ENCODE data around the gene UFD1. TPM values are rescaled to one million over a fixed set of nuclear protein-coding genes. Genes with fewer than 3 reads are reported as not detected.

UFD1 gene
- total and polyA plus RNA-seq, 2 of the 13 experiments (the other 11 are each of a cell fraction or from before 2014, with no cell fraction given) = 47.9 to 51.1 TPM

DNA sequence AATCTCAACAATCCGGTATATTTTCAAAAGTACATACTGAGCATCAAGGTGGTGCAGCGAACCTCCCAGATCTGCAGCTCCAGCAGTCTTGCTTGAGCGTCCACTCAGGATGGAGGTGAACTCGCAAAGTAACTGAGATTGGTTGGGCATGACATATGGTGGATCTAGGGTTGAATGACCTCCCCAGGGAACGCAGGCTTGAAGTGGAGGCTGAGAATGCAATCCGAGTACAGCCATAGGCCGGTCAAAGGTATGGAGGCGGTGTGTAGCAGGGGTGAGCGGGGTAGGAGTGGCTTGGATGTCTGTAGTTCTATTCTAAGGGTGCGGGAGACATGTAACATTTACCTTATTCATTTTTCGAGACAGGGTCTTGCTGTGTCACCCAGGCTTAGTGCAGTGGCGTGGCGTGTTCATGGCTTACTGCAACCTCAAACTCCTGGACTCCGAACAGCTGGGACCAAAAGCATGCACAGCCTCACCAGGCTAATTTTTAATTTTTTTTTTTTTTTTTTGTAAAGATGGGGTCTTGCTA lies 30.9 kb downstream of the UFD1 start (continued):
- TF ChIP-seq MZF1 (CRISPR knock-in tag; IDR thresholded peaks at IDR 0.05; ENCODE audit: borderline replicate concordance) (no peak), ZNF543 (CRISPR knock-in tag; IDR thresholded peaks at IDR 0.05) (peak; percentile 6; the same call in 1 of the 2 replicates), RBFOX2 (IDR thresholded peaks at IDR 0.05; ENCODE audit: low read depth, low read length) (no peak), ONECUT2 (CRISPR knock-in tag; IDR thresholded peaks at IDR 0.05) (no peak), ZNF670 (CRISPR knock-in tag; IDR thresholded peaks at IDR 0.05; ENCODE audit: borderline replicate concordance) (no peak), ZNF224 (CRISPR knock-in tag; IDR thresholded peaks at IDR 0.05) (0 out of 2 replicates have a peak, but pooled peaks have one; percentile 4), RAD51 (IDR thresholded peaks at IDR 0.05; ENCODE audit: borderline replicate concordance) (no peak), ZNF788 (CRISPR knock-in tag; IDR thresholded peaks at IDR 0.05; ENCODE audit: borderline replicate concordance) (no peak; the same call in 1 of the 2 replicates), RFXAP (CRISPR knock-in tag; IDR thresholded peaks at IDR 0.05; ENCODE audit: borderline replicate concordance) (no peak), PHF21A (CRISPR knock-in tag; IDR thresholded peaks at IDR 0.05) (0 out of 2 replicates have a peak, but pooled peaks have one; percentile 12), PITX1 (CRISPR knock-in tag; IDR thresholded peaks at IDR 0.05) (0 out of 2 replicates have a peak, but pooled peaks have one; percentile 18), ZNF136 (CRISPR knock-in tag; IDR thresholded peaks at IDR 0.05; ENCODE audit: low read depth) (0 out of 2 replicates have a peak, but pooled peaks have one; percentile 40)
- TF ChIP-seq, protein P1, sequence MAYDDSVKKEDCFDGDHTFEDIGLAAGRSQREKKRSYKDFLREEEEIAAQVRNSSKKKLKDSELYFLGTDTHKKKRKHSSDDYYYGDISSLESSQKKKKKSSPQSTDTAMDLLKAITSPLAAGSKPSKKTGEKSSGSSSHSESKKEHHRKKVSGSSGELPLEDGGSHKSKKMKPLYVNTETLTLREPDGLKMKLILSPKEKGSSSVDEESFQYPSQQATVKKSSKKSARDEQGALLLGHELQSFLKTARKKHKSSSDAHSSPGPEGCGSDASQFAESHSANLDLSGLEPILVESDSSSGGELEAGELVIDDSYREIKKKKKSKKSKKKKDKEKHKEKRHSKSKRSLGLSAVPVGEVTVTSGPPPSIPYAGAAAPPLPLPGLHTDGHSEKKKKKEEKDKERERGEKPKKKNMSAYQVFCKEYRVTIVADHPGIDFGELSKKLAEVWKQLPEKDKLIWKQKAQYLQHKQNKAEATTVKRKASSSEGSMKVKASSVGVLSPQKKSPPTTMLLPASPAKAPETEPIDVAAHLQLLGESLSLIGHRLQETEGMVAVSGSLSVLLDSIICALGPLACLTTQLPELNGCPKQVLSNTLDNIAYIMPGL (CRISPR knock-in tag; IDR thresholded peaks at IDR 0.05; ENCODE audit: borderline replicate concordance in 1 of 2, low read depth in 1 of 2) = no peak
- TF ChIP-seq, protein P2, sequence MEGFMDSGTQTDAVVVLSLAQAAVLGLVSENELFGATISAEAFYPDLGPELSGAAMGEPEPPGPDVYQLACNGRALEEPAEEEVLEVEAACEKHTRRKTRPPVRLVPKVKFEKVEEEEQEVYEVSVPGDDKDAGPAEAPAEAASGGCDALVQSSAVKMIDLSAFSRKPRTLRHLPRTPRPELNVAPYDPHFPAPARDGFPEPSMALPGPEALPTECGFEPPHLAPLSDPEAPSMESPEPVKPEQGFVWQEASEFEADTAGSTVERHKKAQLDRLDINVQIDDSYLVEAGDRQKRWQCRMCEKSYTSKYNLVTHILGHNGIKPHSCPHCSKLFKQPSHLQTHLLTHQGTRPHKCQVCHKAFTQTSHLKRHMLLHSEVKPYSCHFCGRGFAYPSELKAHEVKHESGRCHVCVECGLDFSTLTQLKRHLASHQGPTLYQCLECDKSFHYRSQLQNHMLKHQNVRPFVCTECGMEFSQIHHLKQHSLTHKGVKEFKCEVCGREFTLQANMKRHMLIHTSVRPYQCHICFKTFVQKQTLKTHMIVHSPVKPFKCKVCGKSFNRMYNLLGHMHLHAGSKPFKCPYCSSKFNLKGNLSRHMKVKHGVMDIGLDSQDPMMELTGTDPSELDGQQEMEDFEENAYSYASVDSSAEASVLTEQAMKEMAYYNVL (CRISPR knock-in tag; IDR thresholded peaks at IDR 0.05; ENCODE audit: borderline replicate concordance) = no peak
- TF ChIP-seq, protein P3, sequence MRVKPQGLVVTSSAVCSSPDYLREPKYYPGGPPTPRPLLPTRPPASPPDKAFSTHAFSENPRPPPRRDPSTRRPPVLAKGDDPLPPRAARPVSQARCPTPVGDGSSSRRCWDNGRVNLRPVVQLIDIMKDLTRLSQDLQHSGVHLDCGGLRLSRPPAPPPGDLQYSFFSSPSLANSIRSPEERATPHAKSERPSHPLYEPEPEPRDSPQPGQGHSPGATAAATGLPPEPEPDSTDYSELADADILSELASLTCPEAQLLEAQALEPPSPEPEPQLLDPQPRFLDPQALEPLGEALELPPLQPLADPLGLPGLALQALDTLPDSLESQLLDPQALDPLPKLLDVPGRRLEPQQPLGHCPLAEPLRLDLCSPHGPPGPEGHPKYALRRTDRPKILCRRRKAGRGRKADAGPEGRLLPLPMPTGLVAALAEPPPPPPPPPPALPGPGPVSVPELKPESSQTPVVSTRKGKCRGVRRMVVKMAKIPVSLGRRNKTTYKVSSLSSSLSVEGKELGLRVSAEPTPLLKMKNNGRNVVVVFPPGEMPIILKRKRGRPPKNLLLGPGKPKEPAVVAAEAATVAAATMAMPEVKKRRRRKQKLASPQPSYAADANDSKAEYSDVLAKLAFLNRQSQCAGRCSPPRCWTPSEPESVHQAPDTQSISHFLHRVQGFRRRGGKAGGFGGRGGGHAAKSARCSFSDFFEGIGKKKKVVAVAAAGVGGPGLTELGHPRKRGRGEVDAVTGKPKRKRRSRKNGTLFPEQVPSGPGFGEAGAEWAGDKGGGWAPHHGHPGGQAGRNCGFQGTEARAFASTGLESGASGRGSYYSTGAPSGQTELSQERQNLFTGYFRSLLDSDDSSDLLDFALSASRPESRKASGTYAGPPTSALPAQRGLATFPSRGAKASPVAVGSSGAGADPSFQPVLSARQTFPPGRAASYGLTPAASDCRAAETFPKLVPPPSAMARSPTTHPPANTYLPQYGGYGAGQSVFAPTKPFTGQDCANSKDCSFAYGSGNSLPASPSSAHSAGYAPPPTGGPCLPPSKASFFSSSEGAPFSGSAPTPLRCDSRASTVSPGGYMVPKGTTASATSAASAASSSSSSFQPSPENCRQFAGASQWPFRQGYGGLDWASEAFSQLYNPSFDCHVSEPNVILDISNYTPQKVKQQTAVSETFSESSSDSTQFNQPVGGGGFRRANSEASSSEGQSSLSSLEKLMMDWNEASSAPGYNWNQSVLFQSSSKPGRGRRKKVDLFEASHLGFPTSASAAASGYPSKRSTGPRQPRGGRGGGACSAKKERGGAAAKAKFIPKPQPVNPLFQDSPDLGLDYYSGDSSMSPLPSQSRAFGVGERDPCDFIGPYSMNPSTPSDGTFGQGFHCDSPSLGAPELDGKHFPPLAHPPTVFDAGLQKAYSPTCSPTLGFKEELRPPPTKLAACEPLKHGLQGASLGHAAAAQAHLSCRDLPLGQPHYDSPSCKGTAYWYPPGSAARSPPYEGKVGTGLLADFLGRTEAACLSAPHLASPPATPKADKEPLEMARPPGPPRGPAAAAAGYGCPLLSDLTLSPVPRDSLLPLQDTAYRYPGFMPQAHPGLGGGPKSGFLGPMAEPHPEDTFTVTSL (CRISPR knock-in tag; IDR thresholded peaks at IDR 0.05; ENCODE audit: borderline replicate concordance) = peak; percentile 2; the same call in 1 of the 2 replicates
- TF ChIP-seq, protein P4, sequence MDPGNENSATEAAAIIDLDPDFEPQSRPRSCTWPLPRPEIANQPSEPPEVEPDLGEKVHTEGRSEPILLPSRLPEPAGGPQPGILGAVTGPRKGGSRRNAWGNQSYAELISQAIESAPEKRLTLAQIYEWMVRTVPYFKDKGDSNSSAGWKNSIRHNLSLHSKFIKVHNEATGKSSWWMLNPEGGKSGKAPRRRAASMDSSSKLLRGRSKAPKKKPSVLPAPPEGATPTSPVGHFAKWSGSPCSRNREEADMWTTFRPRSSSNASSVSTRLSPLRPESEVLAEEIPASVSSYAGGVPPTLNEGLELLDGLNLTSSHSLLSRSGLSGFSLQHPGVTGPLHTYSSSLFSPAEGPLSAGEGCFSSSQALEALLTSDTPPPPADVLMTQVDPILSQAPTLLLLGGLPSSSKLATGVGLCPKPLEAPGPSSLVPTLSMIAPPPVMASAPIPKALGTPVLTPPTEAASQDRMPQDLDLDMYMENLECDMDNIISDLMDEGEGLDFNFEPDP (CRISPR knock-in tag; conservative IDR thresholded peaks at IDR 0.05) = no peak
- TF ChIP-seq, protein P5, sequence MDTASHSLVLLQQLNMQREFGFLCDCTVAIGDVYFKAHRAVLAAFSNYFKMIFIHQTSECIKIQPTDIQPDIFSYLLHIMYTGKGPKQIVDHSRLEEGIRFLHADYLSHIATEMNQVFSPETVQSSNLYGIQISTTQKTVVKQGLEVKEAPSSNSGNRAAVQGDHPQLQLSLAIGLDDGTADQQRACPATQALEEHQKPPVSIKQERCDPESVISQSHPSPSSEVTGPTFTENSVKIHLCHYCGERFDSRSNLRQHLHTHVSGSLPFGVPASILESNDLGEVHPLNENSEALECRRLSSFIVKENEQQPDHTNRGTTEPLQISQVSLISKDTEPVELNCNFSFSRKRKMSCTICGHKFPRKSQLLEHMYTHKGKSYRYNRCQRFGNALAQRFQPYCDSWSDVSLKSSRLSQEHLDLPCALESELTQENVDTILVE (CRISPR knock-in tag; IDR thresholded peaks at IDR 0.05) = no peak

Measured in HepG2 (cell line).